Type B pancreatic cell (in vitro differentiated cells): ENCODE measurements around the gene PYROXD2. TPM values are rescaled to one million over a fixed set of nuclear protein-coding genes. Genes with fewer than 3 reads are reported as not detected.

ENCODE experiments used
- DNase-seq: peaks from one replicate; pipeline ENCODE4 v3.0.0; 2021; ENCODE audit warnings: mixed read lengths; ENCODE audit not compliant: unreplicated experiment; ENCODE audit errors: extremely low spot score
- H3K27ac Mint-ChIP-seq: 2 replicates; pipeline ENCODE4 v1.8.0; 2021; ENCODE audit warnings: mild to moderate bottlenecking, mixed read lengths
- H3K27me3 Mint-ChIP-seq: 2 replicates; pipeline ENCODE4 v1.8.0; 2021; ENCODE audit warnings: mixed read lengths
- H3K36me3 Mint-ChIP-seq: 2 replicates; pipeline ENCODE4 v1.8.0; 2021; ENCODE audit warnings: mixed read lengths
- H3K4me1 Mint-ChIP-seq: one replicate; pipeline ENCODE4 v1.8.0; 2021; ENCODE audit warnings: mixed read lengths; ENCODE audit not compliant: unreplicated experiment
- H3K4me3 Mint-ChIP-seq: 2 replicates; pipeline ENCODE4 v1.8.0; 2021; ENCODE audit warnings: mild to moderate bottlenecking, mixed read lengths
- H3K9me3 Mint-ChIP-seq: 2 replicates; pipeline ENCODE4 v1.8.0; 2021; ENCODE audit warnings: mixed read lengths
- total RNA-seq: library from RNA; stranded (reverse); gene quantifications from 2 replicates; pipeline ENCODE4 v1.2.1, GENCODE V29; 2021; ENCODE audit warnings: low replicate concordance
- TF ChIP-seq, protein P1 (sequence below): fragments of 200-600 bp; sonication (generic); conservative IDR thresholded peaks from 2 replicates; pipeline ENCODE4 v1.5.0; 2021; ENCODE audit warnings: antibody characterized with exemption, mild to moderate bottlenecking

The PYROXD2 gene
- total RNA-seq, 1 donor from 2014 or later, result 14.9 TPM

DNA sequence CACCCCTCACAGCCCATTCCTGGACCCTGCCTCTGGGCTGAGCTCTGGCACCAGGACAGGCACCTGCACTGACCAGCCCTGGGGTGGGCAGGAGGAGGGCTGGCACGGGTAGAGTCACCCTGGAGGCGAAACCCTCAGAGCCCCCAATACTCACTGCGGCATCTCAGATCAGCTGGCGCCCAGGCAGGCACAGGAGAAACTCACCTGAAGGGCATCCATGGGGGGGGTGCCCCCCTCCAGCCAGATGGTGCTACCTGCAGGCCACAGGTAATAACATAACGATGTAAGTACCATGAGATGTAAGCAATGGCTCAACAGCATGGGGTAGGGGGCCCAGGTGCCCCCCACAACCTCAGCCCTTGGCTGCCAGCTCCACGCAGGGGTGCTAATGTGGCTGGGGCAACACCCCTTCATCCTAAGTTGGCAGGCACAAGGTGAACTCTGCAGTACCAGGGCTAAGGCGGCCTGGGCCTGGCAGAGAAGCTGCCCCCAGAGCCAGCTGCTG lies 12.1 kb upstream of the PYROXD2 start:
- H3K27me3 Mint-ChIP-seq, result no peaks in the 10 kb centered on the region
- no peak for DNase-seq
- TF ChIP-seq, protein P1, sequence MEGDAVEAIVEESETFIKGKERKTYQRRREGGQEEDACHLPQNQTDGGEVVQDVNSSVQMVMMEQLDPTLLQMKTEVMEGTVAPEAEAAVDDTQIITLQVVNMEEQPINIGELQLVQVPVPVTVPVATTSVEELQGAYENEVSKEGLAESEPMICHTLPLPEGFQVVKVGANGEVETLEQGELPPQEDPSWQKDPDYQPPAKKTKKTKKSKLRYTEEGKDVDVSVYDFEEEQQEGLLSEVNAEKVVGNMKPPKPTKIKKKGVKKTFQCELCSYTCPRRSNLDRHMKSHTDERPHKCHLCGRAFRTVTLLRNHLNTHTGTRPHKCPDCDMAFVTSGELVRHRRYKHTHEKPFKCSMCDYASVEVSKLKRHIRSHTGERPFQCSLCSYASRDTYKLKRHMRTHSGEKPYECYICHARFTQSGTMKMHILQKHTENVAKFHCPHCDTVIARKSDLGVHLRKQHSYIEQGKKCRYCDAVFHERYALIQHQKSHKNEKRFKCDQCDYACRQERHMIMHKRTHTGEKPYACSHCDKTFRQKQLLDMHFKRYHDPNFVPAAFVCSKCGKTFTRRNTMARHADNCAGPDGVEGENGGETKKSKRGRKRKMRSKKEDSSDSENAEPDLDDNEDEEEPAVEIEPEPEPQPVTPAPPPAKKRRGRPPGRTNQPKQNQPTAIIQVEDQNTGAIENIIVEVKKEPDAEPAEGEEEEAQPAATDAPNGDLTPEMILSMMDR, result no peak
- no peaks in the 10 kb centered on the region for H3K9me3 Mint-ChIP-seq
- no peak overlapping the region for H3K4me3 Mint-ChIP-seq
- no peak overlapping the region for H3K27ac Mint-ChIP-seq
- peaks cover 19% of the 10 kb centered on the region for H3K36me3 Mint-ChIP-seq
- no peaks in the 10 kb centered on the region for H3K4me1 Mint-ChIP-seq

DNA sequence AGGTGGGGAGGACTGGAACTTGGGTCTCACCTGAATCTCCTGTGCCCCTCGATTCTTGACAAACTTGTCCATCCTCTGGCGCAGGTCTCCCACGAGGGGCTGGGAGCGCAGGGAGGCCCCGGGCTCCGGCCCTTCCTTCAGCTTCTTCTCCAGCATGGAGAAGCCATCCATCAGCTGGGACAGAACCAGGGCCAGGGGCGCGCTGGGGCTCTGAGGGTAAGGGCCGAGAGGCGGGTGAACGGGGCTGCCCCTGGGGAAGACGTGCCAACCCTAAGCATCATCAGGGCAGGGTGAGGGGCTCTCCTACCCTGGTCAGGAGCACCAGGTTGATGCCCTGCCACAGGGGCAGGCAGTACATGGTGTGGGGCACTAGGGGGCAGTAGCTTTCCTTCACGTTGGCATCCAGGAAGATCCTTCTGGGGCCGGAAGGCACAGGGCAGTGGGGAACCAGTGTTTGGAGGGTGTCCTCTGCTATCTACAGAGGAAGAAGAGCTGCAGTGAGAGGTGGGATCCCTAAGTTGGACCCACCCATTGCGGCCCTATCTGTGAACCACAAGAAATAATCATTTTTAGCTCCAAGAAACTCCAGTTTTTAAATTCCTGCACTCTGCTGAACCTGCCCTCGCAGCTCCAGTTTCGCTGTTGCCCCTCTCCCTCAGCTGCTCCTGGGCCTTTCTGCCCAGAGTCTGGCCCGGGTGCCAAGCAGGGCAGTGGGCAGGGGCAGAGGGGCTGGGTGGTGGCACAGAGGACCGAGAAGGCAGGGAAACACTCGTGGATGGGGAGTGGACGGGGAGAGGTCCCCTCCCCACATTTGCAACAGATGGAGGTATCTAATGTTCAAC lies 10.8 kb upstream of the PYROXD2 start:
- DNase-seq, result no peak
- Mint-ChIP-seq H3K9me3 (no peaks in the 10 kb centered on the region), H3K4me3 (no peak overlapping the region), H3K4me1 (peaks cover 3% of the 10 kb centered on the region), H3K27me3 (no peaks in the 10 kb centered on the region), H3K36me3 (peaks cover 7% of the 10 kb centered on the region), H3K27ac (no peak overlapping the region)
- TF ChIP-seq, protein P1, result peak; percentile 76

DNA sequence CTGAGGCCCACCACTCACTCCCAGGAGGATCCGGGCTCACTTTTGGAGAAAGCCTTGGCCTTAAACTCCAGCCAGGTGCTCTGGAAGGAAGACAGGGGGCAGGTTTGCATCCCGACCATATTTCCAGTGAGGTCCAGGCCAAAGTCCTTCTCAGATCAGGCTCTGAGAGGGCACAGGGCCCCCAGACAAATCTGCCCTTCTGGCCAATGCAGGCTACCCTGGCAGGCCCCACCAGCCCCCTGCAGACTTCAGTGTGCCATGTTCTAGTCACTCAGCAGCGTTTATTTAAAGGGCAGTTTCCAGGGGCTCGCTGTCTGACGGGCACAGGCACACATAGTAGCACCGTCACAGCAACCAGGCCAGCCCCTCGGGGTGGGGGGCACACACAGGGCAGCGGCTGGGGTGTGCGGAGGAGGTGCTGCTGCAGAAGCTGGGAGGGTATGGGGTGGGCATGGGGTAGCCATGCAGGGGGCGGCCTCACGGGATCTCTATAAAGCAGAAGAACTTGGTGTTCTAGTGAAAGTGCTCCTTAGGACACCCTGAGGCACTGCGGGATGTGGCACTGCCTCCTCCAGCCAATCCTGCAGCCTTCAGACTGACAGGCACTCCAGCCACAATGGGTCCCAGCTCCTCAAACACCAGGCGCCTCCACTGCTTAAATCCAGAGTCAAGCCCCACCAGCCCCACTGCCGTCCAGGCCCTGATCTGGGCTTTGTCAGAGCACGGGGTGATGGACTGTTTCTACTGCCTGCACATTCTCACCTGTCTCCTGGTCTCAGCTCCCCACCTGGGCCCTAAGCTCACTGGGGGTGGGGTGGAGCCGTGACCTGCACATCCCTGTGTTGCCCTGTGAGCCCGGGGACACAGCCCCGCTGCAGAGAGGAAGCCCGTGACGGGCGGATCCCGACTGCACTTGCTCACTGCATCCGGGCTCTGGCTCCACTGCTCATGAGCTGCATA lies 9.6 kb upstream of the PYROXD2 start:
- TF ChIP-seq, protein P1, result no peak
- Mint-ChIP-seq H3K27me3 (no peaks in the 10 kb centered on the region), H3K4me3 (no peak overlapping the region), H3K27ac (no peak overlapping the region), H3K4me1 (peaks cover 3% of the 10 kb centered on the region), H3K36me3 (peaks cover 7% of the 10 kb centered on the region), H3K9me3 (no peaks in the 10 kb centered on the region)
- no peak for DNase-seq

DNA sequence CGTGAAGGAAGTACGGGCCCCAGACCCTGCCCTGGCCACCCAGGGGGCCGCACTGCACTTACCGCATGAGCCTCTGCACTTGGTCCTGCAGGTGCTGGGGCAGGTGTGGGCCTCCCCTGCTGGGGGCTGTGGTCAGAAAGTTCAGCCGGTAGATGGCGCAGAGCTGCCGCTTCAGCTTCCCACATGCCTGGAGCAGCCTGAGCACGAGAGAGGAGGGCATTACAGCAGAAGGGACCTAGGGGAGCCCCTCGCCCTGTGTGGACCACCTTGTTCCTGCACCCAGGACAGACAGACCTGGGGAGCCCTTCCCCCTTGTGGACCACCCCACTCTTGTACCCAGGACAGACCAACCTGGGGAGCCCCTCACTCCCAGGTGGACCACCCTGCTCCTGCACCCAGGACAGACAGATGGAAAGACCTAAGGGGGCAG lies 8.7 kb upstream of the PYROXD2 start:
- Mint-ChIP-seq H3K9me3 (no peaks in the 10 kb centered on the region), H3K36me3 (peaks cover 8% of the 10 kb centered on the region), H3K27ac (no peak overlapping the region), H3K27me3 (no peaks in the 10 kb centered on the region), H3K4me3 (no peak overlapping the region), H3K4me1 (peaks cover 3% of the 10 kb centered on the region)
- TF ChIP-seq, protein P1, result peak; percentile 53
- no peak for DNase-seq

DNA sequence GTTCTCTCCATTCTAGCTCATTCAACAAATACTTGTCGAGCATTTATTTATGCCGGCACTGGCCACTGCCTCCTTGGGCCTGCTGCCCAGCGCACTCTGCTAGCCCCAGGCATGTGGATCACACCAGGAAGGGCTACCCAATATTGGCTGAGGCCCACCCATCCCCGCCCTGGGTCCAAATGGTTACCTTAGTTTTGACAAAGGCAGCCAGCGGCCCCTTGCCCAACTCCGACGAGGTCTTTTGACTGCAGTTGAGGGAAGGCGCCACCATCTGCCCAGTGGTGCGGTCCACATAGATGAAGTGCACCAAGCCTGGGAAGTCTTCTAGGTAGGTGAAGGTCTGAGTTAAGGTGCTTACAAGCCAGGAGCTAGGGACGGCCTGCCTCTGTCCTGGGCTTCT lies 7.2 kb upstream of the PYROXD2 start:
- no peak overlapping the region for H3K4me3 Mint-ChIP-seq
- peaks cover 3% of the 10 kb centered on the region for H3K4me1 Mint-ChIP-seq
- H3K27ac Mint-ChIP-seq, result no peak overlapping the region
- no peaks in the 10 kb centered on the region for H3K27me3 Mint-ChIP-seq
- H3K36me3 Mint-ChIP-seq, result peaks cover 4% of the 10 kb centered on the region
- H3K9me3 Mint-ChIP-seq, result no peaks in the 10 kb centered on the region
- no peak for DNase-seq
- TF ChIP-seq, protein P1, result no peak
